ENCODE data around the gene PLEKHA1.

- no peak for TF ChIP-seq CTCF (conservative IDR thresholded peaks at IDR 0.05; ENCODE audit: low read length)
- TF ChIP-seq EZH2phosphoT487 (IDR thresholded peaks at IDR 0.05; ENCODE audit: borderline replicate concordance, low read depth, low read length): no peak
Observed at GRCh38 chr10:122461729-122462532, 87.4 kb downstream of the PLEKHA1 start.

Data from OCI-LY7 (cell line).